ENCODE results near the gene GNMT. TPM values are rescaled to one million over a fixed set of nuclear protein-coding genes. Genes with fewer than 3 reads are reported as not detected.
"Not testable (repeated sequence)": the region's sequence is repeated elsewhere in the genome, so short reads cannot be mapped to it uniquely, and the experiment has no call there.

GNMT gene
- total RNA-seq, 4 donors from 2014 or later = 0.68 TPM; not detected in 3

DNA sequence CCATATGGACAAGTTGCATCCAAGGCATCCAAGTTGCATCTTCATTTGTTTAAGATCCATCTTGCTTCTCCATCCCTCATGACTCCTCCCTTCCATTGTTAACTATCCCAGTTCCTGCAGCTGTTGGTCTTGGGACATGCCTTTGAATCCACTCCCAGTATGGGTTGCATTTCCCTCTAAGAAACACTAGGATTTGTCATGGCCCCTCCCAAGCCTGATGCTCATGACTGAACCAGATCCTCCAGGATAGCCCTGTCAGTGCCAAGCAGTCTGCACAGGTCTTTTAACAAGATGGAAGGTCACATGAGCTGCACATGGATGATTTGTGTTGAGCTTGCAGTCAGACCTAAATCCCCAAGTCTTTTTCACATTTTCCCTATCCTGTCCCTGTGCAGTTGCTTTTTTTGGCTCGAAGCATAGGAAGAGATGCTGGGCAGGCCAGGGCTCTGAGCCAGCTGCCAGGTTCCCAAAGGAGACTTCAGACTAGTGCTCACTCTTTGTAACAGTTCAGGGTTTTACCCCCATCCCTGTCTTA lies 28.0 kb downstream of the GNMT start:
- DNase-seq = no peak
- peaks cover 17 to 48% (median 40%) of the 10 kb centered on the region in 4 donors for H3K4me1 ChIP-seq
- no peak overlapping the region for H3K27ac ChIP-seq
- peaks cover 0 to 3% (median 0%) of the 10 kb centered on the region in 4 donors for H3K36me3 ChIP-seq
- intact Hi-C loops (cut with DNase I; ENCODE audit: low total_unique reads) (no loop called here), in situ Hi-C loops (cut with MboI; ENCODE audit: low pct_ligation_motif_present in 1 of 4, low pct_unique_long_range_greater_than_20kb in 1 of 4, low sequenced_read_pairs in 3 of 4) (no loop called here)
- H3K27me3 ChIP-seq = no peaks in the 10 kb centered on the region
- H3K9me3 ChIP-seq = no peaks in the 10 kb centered on the region
- no peak overlapping the region for H3K4me3 ChIP-seq
- WGBS, 2 donors (ENCODE audit: low coverage in 1 of 2) = 76% methylated on average over 1 of the region's 1 CpG; no CpG with 5 or more reads in 1 of the 2 donors
- TF ChIP-seq POLR2AphosphoS5 (IDR thresholded peaks at IDR 0.05) = no peak
- no peak for TF ChIP-seq POLR2A (IDR thresholded peaks at IDR 0.05)
- TF ChIP-seq, protein P1, sequence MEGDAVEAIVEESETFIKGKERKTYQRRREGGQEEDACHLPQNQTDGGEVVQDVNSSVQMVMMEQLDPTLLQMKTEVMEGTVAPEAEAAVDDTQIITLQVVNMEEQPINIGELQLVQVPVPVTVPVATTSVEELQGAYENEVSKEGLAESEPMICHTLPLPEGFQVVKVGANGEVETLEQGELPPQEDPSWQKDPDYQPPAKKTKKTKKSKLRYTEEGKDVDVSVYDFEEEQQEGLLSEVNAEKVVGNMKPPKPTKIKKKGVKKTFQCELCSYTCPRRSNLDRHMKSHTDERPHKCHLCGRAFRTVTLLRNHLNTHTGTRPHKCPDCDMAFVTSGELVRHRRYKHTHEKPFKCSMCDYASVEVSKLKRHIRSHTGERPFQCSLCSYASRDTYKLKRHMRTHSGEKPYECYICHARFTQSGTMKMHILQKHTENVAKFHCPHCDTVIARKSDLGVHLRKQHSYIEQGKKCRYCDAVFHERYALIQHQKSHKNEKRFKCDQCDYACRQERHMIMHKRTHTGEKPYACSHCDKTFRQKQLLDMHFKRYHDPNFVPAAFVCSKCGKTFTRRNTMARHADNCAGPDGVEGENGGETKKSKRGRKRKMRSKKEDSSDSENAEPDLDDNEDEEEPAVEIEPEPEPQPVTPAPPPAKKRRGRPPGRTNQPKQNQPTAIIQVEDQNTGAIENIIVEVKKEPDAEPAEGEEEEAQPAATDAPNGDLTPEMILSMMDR (IDR thresholded peaks at IDR 0.05) = no peak
- no peak for TF ChIP-seq EP300 (IDR thresholded peaks at IDR 0.05; ENCODE audit: low read depth)

DNA sequence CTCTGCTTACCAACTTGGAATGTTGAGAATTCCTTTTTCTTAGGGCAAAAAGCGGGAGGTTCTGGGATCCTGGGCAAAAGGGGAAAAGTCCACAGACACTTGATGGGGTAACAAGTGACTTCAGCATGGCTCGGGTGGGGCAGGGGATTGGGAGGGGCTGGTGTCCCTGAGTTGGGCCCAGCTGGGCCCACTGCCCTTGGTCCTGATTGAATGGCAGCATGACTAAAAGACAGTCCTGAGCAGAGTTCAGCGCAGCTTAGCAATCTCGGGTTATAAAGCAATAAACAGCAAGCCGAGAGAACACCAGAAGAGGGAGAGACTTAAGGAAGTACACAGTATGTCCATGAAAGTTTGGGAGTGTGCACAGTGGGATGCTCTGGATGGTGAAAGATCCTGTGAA lies 29.4 kb downstream of the GNMT start:
- no peak overlapping the region for H3K4me3 ChIP-seq
- peaks cover 14 to 43% (median 38%) of the 10 kb centered on the region in 4 donors for H3K4me1 ChIP-seq
- intact Hi-C loops (cut with DNase I; ENCODE audit: low total_unique reads) = no loop called here
- in situ Hi-C loops (cut with MboI; ENCODE audit: low pct_ligation_motif_present in 1 of 4, low pct_unique_long_range_greater_than_20kb in 1 of 4, low sequenced_read_pairs in 3 of 4) = no loop called here
- TF ChIP-seq EP300 (IDR thresholded peaks at IDR 0.05; ENCODE audit: low read depth) (no peak), POLR2A (IDR thresholded peaks at IDR 0.05) (no peak), POLR2AphosphoS5 (IDR thresholded peaks at IDR 0.05) (peak in 1 of 3 donors; percentile 22)
- TF ChIP-seq, protein P1 (IDR thresholded peaks at IDR 0.05) = no peak
- peaks cover 0 to 3% (median 0%) of the 10 kb centered on the region in 4 donors for H3K36me3 ChIP-seq
- no peaks in the 10 kb centered on the region for H3K9me3 ChIP-seq
- WGBS, 2 donors (ENCODE audit: low coverage in 1 of 2) = 0 to 61% methylated on average over 1 to 5 of the region's 5 CpGs
- no peaks in the 10 kb centered on the region for H3K27me3 ChIP-seq
- peak overlapping the region; percentile 41 to 59 (median 52) for H3K27ac ChIP-seq
- peak; percentile 74 for DNase-seq

DNA sequence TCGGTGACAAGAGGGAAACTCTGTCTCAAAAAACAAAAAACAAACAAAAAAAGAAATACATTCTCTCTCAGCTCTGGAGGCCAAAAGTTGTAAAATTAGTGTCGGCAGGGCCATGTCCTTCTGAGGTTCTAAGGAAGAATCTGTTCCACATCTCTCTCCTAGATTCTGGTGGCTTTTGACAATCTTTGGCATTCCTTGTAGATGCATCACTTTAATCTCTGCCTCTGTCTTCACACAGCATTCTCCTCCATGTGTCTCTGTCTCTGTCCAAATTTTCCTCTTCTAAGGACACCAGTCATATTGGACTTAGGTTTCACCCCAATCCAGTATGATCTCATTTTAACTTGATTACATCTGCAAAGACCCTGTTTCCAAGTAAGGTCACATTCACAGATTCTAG lies 32.9 kb downstream of the GNMT start:
- Histone ChIP-seq H3K27me3 (no peaks in the 10 kb centered on the region), H3K36me3 (peaks cover 0 to 3% (median 0%) of the 10 kb centered on the region in 4 donors), H3K4me1 (peaks cover 0 to 26% (median 12%) of the 10 kb centered on the region in 4 donors), H3K27ac (no peak overlapping the region), H3K4me3 (no peak overlapping the region), H3K9me3 (no peaks in the 10 kb centered on the region)
- intact Hi-C loops (cut with DNase I; ENCODE audit: low total_unique reads) (no loop called here), in situ Hi-C loops (cut with MboI; ENCODE audit: low pct_ligation_motif_present in 1 of 4, low pct_unique_long_range_greater_than_20kb in 1 of 4, low sequenced_read_pairs in 3 of 4) (no loop called here)
- TF ChIP-seq POLR2AphosphoS5 (IDR thresholded peaks at IDR 0.05) (no peak), POLR2A (IDR thresholded peaks at IDR 0.05) (no peak), EP300 (IDR thresholded peaks at IDR 0.05; ENCODE audit: low read depth) (no peak)
- TF ChIP-seq, protein P1 (IDR thresholded peaks at IDR 0.05) = no peak
- WGBS, 2 donors (ENCODE audit: low coverage in 1 of 2) = 81 to 89% methylated on average over 2 of the region's 2 CpGs
- no peak for DNase-seq

DNA sequence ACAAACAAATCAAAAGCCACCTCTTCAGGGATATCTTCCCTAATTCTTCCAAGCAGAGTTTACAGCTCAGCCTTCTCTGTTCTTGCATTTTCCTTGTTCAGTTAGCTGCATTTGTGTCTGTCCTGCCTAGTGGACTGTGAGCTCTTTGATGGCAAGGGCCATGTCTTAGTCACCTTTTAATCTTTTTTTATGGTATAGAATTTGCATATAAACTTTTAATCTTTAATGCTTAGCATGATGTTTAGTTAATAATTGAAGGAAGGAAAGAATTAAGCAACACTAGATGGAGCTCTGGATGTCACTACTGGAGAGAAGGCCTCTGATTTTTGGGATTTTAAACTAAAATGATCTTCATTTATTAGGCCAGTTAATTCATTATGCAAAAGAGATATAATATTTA lies 36.0 kb downstream of the GNMT start:
- H3K9me3 ChIP-seq = no peaks in the 10 kb centered on the region
- H3K4me3 ChIP-seq = no peak overlapping the region
- peaks cover 0 to 11% (median 3%) of the 10 kb centered on the region in 4 donors for H3K4me1 ChIP-seq
- in situ Hi-C loops (cut with MboI; ENCODE audit: low pct_ligation_motif_present in 1 of 4, low pct_unique_long_range_greater_than_20kb in 1 of 4, low sequenced_read_pairs in 3 of 4) (no loop called here), intact Hi-C loops (cut with DNase I; ENCODE audit: low total_unique reads) (no loop called here)
- DNase-seq = no peak
- H3K27ac ChIP-seq = no peak overlapping the region
- H3K36me3 ChIP-seq = no peaks in the 10 kb centered on the region
- TF ChIP-seq POLR2A (IDR thresholded peaks at IDR 0.05) = no peak
- TF ChIP-seq POLR2AphosphoS5 (IDR thresholded peaks at IDR 0.05) = peak in 1 of 3 donors; percentile 20
- H3K27me3 ChIP-seq = no peaks in the 10 kb centered on the region

DNA sequence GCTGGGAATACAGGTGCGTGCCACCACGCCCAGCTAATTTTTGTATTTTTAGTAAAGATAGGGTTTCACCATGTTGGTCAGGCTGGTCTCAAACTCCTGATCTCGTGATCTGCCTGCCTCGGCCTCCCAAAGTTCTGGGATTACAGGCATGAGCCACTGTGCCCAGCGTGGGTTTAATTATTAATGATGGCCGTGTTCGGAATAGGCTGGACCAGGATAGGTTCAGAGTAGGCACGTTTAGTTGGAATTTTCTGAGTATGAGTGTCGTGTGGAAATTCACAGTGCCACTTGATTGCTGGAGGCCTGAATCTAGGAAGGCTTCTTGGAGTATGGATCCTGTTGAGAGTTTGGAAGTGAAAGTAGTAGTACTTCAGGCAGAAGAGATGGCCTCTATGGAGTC lies 37.7 kb downstream of the GNMT start:
- in situ Hi-C loops (cut with MboI; ENCODE audit: low pct_ligation_motif_present in 1 of 4, low pct_unique_long_range_greater_than_20kb in 1 of 4, low sequenced_read_pairs in 3 of 4); H3K36me3 ChIP-seq; DNase-seq; H3K27ac ChIP-seq; H3K9me3 ChIP-seq; H3K27me3 ChIP-seq; intact Hi-C loops (cut with DNase I; ENCODE audit: low total_unique reads); H3K4me3 ChIP-seq: not testable (repeated sequence)
- H3K4me1 ChIP-seq = peaks cover 0 to 11% (median 3%) of the 10 kb centered on the region in 4 donors
- WGBS, 2 donors (ENCODE audit: low coverage in 1 of 2) = 95 to 100% methylated on average over 3 to 9 of the region's 9 CpGs
